Epithelial cell of esophagus (primary cell): ENCODE results near the gene KATNAL2.
"Not testable (repeated sequence)": the region's sequence is repeated elsewhere in the genome, so short reads cannot be mapped to it uniquely, and the experiment has no call there.

ENCODE experiments used
- DNase-seq: peaks from one replicate; pipeline ENCODE4 v3.0.0; 2010; ENCODE audit warnings: low read depth
- H3K4me3 ChIP-seq: 2 replicates; pipeline ENCODE4 v1.5.1; 2011; ENCODE audit warnings: mild to moderate bottlenecking, low read length, control low read depth
- TF ChIP-seq, protein P1 (sequence below): IDR thresholded peaks from 2 replicates; pipeline ENCODE4 v1.5.1; 2011; ENCODE audit warnings: low read depth, mild to moderate bottlenecking, low read length, control low read depth, inconsistent platforms; ENCODE audit not compliant: insufficient read depth; ENCODE audit errors: missing control alignments

Gene KATNAL2

DNA sequence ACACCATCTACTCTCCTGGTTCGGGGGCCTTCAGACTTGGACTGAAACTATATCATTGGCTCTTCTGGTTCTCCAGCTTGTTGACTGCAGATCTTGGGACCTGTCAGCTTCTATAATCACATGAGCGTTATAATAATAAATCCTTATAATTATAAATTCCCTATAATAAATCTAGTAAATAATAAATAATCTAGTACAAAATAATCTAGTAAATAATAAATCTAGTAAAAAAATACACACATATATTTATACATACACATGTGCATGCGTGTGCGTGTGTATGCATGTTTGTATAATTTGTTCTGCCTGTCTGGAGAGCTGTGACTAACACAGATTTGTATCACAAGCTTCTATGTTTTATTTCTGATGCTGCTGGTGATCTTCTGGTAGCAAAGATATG is 40.8 kb downstream of the KATNAL2 start:
- no peak for DNase-seq
- H3K4me3 ChIP-seq = no peak overlapping the region
- TF ChIP-seq, protein P1, sequence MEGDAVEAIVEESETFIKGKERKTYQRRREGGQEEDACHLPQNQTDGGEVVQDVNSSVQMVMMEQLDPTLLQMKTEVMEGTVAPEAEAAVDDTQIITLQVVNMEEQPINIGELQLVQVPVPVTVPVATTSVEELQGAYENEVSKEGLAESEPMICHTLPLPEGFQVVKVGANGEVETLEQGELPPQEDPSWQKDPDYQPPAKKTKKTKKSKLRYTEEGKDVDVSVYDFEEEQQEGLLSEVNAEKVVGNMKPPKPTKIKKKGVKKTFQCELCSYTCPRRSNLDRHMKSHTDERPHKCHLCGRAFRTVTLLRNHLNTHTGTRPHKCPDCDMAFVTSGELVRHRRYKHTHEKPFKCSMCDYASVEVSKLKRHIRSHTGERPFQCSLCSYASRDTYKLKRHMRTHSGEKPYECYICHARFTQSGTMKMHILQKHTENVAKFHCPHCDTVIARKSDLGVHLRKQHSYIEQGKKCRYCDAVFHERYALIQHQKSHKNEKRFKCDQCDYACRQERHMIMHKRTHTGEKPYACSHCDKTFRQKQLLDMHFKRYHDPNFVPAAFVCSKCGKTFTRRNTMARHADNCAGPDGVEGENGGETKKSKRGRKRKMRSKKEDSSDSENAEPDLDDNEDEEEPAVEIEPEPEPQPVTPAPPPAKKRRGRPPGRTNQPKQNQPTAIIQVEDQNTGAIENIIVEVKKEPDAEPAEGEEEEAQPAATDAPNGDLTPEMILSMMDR = no peak

DNA sequence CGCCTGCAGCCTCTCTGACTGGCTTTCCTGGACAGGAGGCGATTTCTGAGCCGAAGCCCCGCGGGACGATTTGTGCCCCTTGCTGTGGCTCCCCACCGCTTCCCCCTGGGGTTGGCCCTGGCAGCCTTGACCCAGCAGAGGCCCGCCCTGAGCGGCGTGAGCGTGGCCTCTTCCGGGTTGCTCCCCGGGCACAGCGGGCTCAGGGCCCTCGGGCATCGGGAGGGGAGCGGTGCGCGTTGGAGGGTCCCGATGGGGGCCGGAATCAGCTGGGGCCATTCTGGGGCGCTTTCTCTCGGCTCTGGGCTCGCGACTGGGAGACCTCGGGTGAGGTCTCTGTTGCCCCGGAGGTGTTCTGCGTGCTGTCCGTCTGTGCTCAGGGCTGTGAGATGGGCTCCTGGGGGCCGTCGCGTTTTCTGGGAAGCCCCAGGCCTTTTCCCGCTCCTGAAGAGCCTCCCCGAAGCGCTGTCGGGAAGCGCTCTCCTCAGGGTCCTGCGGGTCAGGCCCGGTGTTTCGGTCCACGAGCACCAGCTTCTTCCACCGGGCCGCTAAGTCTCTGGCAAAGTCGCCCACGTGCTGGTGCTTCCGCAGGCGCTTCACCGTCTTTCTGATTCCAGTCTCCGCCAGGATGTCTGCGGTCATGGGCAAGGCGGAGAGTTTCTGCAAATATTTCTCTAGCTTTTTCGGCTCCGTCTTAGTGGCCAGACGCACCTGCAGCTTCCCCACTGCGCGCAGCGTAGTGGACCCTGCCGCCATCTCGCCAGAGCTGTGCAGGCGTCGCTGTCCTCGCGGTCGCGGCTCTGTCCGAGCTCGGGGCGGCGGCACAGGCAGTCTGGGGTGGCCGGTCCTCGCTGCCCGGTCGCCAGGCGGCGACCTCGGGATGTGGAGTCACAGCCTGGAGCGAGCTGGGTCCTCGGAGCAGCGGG is 46.5 kb downstream of the KATNAL2 start:
- not testable (repeated sequence) for H3K4me3 ChIP-seq, DNase-seq

DNA sequence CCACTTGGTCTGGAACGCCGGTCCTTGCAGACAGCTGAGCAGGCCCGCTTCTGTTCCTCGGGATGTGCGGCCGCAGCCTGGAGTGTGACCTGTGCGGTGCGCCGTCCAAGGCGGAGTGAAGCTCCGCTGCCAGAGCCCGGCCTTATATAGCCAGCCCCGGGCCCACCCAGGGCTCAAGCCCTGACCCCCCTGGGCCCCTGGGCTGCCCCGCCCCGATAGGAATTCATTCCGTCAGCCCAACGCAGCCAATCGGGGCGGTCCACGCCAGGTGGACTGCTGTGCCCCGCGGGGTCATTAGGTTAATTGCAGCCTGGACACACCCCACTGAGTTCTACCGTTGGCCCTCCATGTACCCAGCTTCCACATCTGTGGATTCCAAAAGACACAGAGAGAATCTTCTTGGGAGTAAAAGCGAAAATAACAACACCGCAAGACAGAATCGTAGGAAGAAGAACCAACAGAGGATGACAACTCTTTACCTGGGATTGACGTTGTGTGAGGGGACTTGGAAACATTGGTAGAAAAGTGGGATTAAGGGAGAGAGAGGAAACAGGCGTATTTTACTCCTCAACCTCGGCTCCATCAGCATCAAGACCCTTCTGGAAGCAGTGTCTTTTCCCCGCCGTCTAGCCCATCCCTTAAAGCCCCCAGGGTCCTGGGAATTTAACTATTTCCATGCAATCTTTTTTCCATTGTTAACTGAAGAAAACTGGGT is 47.3 kb downstream of the KATNAL2 start:
- DNase-seq, H3K4me3 ChIP-seq: not testable (repeated sequence)

DNA sequence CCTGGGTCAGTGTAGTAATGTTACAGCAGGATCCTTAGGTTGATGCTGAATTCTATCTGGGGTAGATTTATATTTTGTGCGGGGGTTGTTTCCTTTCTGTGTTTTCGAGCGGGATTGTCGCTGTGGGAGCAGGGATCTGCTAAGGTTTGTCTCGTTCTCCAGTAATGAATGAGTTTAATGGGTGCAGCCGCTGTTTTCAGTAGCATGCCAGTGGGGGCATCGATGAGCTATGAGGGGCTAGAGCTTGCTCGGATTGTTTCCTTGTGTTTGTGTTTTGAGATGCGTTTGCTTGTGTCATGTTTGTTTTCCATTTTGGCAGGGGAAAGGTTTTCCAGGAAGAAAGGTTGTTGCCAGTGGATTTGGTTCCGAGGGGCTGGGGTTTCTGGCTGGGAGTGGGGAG is 48.9 kb downstream of the KATNAL2 start:
- DNase-seq, H3K4me3 ChIP-seq: not testable (repeated sequence)

DNA sequence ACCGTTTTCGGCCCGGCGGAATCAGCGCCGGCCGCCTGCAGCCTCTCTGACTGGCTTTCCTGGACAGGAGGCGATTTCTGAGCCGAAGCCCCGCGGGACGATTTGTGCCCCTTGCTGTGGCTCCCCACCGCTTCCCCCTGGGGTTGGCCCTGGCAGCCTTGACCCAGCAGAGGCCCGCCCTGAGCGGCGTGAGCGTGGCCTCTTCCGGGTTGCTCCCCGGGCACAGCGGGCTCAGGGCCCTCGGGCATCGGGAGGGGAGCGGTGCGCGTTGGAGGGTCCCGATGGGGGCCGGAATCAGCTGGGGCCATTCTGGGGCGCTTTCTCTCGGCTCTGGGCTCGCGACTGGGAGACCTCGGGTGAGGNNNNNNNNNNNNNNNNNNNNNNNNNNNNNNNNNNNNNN is 52.1 kb downstream of the KATNAL2 start:
- not testable (repeated sequence) for DNase-seq, H3K4me3 ChIP-seq

DNA sequence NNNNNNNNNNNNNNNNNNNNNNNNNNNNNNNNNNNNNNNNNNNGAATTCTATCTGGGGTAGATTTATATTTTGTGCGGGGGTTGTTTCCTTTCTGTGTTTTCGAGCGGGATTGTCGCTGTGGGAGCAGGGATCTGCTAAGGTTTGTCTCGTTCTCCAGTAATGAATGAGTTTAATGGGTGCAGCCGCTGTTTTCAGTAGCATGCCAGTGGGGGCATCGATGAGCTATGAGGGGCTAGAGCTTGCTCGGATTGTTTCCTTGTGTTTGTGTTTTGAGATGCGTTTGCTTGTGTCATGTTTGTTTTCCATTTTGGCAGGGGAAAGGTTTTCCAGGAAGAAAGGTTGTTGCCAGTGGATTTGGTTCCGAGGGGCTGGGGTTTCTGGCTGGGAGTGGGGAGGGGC is 102.5 kb downstream of the KATNAL2 start:
- not testable (repeated sequence) for DNase-seq, H3K4me3 ChIP-seq

DNA sequence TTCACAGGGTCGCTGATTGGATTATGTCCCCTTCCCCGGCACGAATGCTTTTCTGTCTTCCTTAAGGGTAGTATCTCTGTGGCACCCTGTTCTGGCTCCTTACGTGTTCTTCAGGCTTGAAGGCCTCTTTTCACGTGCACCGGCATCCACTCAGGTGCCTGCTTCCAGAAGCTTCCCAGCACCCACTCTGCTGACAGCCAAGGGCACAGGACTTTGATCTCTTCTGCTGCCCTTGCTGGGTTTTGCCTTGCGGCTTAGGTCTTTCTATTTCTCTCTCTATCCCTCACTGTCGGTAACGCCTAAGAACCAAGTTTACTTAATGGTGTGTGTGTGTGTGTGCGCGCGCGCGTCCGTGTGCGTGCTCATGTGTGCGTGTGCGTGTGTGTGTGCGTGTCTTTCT is 103.4 kb downstream of the KATNAL2 start:
- H3K4me3 ChIP-seq, DNase-seq: not testable (repeated sequence)

DNA sequence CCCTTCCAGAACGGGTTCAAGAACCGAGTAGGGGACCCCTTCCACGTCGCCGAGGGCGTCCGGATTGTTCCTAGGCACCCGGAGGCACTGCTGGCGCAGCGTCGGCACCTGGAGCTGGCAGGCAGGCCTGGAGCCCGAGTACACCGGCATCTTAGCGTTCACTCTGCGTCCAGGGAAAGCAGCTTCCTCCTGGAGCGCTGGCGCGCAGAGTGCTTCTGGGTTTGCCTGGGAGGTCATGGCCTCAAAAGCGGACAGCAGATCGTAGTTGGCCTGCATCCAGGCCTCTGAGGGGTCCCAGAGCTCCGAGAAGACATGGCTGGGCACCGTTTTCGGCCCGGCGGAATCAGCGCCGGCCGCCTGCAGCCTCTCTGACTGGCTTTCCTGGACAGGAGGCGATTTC is 105.4 kb downstream of the KATNAL2 start:
- DNase-seq, H3K4me3 ChIP-seq: not testable (repeated sequence)

DNA sequence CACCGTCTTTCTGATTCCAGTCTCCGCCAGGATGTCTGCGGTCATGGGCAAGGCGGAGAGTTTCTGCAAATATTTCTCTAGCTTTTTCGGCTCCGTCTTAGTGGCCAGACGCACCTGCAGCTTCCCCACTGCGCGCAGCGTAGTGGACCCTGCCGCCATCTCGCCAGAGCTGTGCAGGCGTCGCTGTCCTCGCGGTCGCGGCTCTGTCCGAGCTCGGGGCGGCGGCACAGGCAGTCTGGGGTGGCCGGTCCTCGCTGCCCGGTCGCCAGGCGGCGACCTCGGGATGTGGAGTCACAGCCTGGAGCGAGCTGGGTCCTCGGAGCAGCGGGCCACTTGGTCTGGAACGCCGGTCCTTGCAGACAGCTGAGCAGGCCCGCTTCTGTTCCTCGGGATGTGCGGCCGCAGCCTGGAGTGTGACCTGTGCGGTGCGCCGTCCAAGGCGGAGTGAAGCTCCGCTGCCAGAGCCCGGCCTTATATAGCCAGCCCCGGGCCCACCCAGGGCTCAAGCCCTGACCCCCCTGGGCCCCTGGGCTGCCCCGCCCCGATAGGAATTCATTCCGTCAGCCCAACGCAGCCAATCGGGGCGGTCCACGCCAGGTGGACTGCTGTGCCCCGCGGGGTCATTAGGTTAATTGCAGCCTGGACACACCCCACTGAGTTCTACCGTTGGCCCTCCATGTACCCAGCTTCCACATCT is 106.5 kb downstream of the KATNAL2 start:
- not testable (repeated sequence) for H3K4me3 ChIP-seq

DNA sequence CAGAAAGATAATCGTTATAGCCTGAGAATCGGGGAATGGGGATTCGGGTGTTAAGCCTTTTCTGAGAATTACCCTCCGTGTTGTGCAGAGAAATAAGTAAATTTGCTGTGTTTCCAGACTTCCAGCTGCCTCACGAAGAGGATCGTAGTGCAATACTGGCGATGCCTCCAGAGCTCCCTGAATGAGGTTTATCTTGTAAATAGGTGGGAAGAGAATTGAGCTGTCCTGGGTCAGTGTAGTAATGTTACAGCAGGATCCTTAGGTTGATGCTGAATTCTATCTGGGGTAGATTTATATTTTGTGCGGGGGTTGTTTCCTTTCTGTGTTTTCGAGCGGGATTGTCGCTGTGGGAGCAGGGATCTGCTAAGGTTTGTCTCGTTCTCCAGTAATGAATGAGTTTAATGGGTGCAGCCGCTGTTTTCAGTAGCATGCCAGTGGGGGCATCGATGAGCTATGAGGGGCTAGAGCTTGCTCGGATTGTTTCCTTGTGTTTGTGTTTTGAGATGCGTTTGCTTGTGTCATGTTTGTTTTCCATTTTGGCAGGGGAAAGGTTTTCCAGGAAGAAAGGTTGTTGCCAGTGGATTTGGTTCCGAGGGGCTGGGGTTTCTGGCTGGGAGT is 108.3 kb downstream of the KATNAL2 start:
- not testable (repeated sequence) for H3K4me3 ChIP-seq, DNase-seq

More for the DNA sequence above, 106.5 kb downstream of the KATNAL2 start:
- DNase-seq = not testable (repeated sequence)

DNA sequence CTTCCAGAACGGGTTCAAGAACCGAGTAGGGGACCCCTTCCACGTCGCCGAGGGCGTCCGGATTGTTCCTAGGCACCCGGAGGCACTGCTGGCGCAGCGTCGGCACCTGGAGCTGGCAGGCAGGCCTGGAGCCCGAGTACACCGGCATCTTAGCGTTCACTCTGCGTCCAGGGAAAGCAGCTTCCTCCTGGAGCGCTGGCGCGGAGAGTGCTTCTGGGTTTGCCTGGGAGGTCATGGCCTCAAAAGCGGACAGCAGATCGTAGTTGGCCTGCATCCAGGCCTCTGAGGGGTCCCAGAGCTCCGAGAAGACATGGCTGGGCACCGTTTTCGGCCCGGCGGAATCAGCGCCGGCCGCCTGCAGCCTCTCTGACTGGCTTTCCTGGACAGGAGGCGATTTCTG is 111.3 kb downstream of the KATNAL2 start:
- not testable (repeated sequence) for DNase-seq, H3K4me3 ChIP-seq

DNA sequence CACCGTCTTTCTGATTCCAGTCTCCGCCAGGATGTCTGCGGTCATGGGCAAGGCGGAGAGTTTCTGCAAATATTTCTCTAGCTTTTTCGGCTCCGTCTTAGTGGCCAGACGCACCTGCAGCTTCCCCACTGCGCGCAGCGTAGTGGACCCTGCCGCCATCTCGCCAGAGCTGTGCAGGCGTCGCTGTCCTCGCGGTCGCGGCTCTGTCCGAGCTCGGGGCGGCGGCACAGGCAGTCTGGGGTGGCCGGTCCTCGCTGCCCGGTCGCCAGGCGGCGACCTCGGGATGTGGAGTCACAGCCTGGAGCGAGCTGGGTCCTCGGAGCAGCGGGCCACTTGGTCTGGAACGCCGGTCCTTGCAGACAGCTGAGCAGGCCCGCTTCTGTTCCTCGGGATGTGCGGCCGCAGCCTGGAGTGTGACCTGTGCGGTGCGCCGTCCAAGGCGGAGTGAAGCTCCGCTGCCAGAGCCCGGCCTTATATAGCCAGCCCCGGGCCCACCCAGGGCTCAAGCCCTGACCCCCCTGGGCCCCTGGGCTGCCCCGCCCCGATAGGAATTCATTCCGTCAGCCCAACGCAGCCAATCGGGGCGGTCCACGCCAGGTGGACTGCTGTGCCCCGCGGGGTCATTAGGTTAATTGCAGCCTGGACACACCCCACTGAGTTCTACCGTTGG is 112.4 kb downstream of the KATNAL2 start:
- H3K4me3 ChIP-seq, DNase-seq: not testable (repeated sequence)

DNA sequence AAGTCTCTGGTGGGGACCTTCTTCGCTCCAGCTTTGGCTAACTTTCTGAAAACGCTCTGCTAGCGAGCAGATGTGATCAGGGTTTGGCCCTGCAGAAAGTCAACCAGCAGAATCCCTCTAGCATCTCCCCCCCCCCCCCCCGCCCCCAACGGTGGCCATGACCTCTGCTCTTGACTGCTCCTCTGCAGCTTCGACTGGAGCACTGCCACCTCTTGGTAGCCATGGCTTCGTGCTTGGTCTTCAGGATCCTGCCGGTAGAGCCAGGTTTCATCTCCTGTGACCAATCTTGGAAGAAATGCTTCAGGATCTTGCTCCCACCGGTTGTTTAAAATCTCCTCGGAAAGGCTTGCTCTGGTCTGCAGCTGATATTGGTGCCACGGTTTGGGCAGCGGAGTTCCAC is 113.5 kb downstream of the KATNAL2 start:
- not testable (repeated sequence) for DNase-seq, H3K4me3 ChIP-seq
